SK-N-MC (cell line): ENCODE measurements around the gene LRRC61.
"Not testable (repeated sequence)": the region's sequence is repeated elsewhere in the genome, so short reads cannot be mapped to it uniquely, and the experiment has no call there.

Experiments used
- DNase-seq: peaks from one replicate; pipeline ENCODE4 v3.0.0-alpha.2; 2011; ENCODE audit warnings: low read depth, low spot score
- H3K27ac ChIP-seq: fragments of 200-600 bp; sonication (generic); 2 replicates; pipeline ENCODE4 v1.5.1; 2016; ENCODE audit warnings: mixed run types
- H3K36me3 ChIP-seq: fragments of 200-600 bp; sonication (generic); 2 replicates; pipeline ENCODE4 v1.6.1; 2017; ENCODE audit warnings: antibody characterized with exemption, low read length, mixed read lengths; ENCODE audit not compliant: insufficient read depth
- H3K4me3 ChIP-seq: fragments of 200-600 bp; sonication (generic); 2 replicates; pipeline ENCODE4 v1.5.1; 2016
- H3K9ac ChIP-seq: fragments of 200-600 bp; sonication (generic); 2 replicates; pipeline ENCODE4 v1.8.0; 2017; ENCODE audit warnings: mixed run types, mixed read lengths; ENCODE audit not compliant: insufficient read length
- H3K9me3 ChIP-seq: fragments of 200-600 bp; sonication (generic); 2 replicates; pipeline ENCODE4 v1.6.1; 2017; ENCODE audit warnings: low read depth, mild to moderate bottlenecking, antibody characterized with exemption, low read length, moderate library complexity, mixed read lengths
- EZH2 ChIP-seq: fragments of 200-600 bp; sonication (generic); IDR thresholded peaks from one replicate; pipeline ENCODE4 v1.6.1; 2017; ENCODE audit warnings: antibody characterized with exemption
- FOXP2 ChIP-seq: optimal IDR thresholded peaks from 2 replicates; pipeline ENCODE3; 2011; ENCODE audit warnings: mild to moderate bottlenecking, moderate library complexity; ENCODE audit not compliant: insufficient read depth; ENCODE audit errors: extremely low read length, control extremely low read depth
- POLR2AphosphoS5 ChIP-seq: IDR thresholded peaks from 2 replicates; pipeline ENCODE4 v1.6.1; 2012; ENCODE audit warnings: mild to moderate bottlenecking, low read depth, low read length, borderline replicate concordance

Gene LRRC61

GRCh38 chr7:150382123-150382843 is 59.1 kb downstream of the LRRC61 start:
- DNase-seq: no peak
- Histone ChIP-seq H3K4me3 (no peak overlapping the region), H3K27ac (no peak overlapping the region), H3K9me3 (no peaks in the 10 kb centered on the region), H3K36me3 (no peaks in the 10 kb centered on the region), H3K9ac (no peak overlapping the region)
- TF ChIP-seq EZH2 (no peak), POLR2AphosphoS5 (no peak), FOXP2 (no peak)

GRCh38 chr7:150382844-150383225 is 59.7 kb downstream of the LRRC61 start:
- DNase-seq: no peak
- TF ChIP-seq EZH2 (no peak), POLR2AphosphoS5 (no peak), FOXP2 (no peak)
- H3K36me3 ChIP-seq: no peaks in the 10 kb centered on the region
- no peak overlapping the region for H3K4me3 ChIP-seq
- no peak overlapping the region for H3K9ac ChIP-seq
- no peak overlapping the region for H3K27ac ChIP-seq
- no peaks in the 10 kb centered on the region for H3K9me3 ChIP-seq

DNA sequence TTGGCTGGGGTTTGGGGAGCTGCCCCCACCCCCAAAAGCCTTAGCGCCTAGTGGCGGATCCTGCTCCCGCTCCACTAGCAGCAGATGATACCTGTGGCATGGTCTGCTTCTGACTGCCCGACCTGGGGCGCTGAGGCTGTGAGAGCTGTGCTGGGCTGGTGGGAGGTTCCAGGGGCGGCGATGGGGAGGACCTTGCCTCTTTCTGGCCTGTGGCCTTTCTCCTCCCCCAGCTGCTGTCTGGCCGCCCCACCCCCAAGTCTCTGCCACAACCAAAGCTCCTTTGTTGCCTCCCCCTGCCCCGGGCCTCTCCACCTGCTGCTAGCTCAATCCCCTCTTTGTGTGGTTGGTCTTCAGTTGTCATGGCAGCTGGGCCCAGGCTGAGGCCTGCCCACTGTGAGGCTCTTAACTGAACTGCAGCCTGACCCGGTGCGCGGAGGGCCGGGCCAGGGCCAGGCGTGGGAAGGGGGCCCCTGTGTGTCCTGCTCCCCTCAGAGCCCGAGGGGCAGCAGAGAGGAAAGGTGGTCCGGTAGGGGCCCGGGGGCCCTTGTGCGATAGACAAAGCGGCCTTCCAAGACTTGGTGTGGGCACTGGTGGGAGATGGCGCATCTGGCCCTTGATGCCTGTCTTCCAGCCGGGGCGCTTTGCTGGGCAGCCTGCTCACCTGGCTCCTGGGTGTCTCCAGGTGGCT is 60.7 kb downstream of the LRRC61 start:
- no peak for DNase-seq
- no peak overlapping the region for H3K27ac ChIP-seq
- H3K36me3 ChIP-seq: no peaks in the 10 kb centered on the region
- H3K4me3 ChIP-seq: no peak overlapping the region
- TF ChIP-seq EZH2 (no peak), FOXP2 (no peak), POLR2AphosphoS5 (no peak)
- no peak overlapping the region for H3K9ac ChIP-seq
- no peaks in the 10 kb centered on the region for H3K9me3 ChIP-seq

DNA sequence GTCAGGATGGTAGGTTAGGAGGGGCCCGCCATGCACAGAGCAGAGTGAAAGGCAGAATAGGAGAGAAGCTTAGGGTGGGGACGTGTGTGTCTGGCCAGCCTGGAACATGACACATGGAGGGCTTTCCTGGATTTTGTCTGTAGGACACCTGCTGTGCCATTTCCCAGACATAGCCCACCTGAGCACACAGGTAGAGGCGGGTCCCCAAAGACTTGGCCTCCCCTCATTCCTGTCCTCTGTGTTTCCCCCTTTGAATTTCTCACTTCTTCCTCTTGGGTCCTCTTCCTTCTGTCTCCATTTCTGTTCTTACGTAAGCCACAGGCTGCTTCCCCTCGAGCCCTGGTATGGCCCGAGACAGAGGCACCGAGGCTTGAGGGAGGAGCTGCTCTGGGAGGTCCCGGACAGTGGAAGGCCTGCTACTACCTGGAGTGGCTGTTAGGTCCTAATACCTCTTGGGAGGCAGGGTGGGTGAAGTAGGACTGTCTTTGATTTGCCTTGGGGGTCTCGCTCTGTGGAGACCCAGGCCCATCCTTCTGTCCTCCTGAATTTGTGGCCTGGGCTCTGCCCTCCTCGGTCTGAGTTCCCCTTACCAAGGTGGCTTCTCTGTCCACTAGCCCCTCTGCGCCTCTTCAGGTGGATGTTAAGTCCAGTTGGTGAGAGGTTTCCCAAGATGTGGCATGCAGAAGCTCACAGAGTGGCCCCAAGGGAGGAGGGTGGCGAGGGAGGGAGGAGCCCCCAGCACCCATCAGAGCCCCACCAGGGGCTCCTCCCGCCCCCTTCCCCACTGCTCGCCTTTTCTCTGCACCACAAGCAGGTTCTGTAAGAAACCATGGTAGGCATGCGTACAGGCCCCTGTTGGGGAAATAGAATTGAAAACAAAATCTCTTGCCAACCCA is 61.5 kb downstream of the LRRC61 start:
- TF ChIP-seq EZH2: no peak
- H3K36me3 ChIP-seq: no peaks in the 10 kb centered on the region
- no peak for DNase-seq
- no peak overlapping the region for H3K4me3 ChIP-seq
- H3K9ac ChIP-seq: no peak overlapping the region
- no peak overlapping the region for H3K27ac ChIP-seq
- H3K9me3 ChIP-seq: no peaks in the 10 kb centered on the region

DNA sequence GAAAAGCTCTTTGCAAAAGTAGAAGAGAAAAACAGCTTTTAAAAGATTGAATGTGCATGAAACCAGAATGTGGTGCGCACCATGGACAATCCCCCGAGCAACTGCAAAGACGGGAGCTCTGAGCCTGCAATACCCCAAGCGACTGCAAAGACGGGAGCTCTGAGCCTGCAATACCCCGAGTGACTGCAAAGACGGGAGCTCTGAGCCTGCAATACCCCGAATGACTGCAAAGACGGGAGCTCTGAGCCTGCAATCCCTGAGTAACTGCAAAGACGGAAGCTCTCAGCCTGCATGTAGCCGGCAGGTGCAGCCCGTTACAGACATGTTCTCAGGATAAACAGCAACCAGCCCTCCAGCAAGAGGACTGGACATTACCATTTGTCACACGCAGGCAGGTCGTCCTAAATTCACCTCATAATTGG is 62.2 kb downstream of the LRRC61 start:
- Histone ChIP-seq H3K27ac (no peak overlapping the region), H3K9me3 (no peaks in the 10 kb centered on the region), H3K9ac (no peak overlapping the region), H3K36me3 (no peaks in the 10 kb centered on the region), H3K4me3 (no peak overlapping the region)
- no peak for TF ChIP-seq FOXP2
- no peak for TF ChIP-seq EZH2
- no peak for TF ChIP-seq POLR2AphosphoS5
- no peak for DNase-seq

GRCh38 chr7:150385884-150386283 is 62.7 kb downstream of the LRRC61 start:
- not testable (repeated sequence) for H3K27ac ChIP-seq, H3K9me3 ChIP-seq, DNase-seq, H3K36me3 ChIP-seq, H3K4me3 ChIP-seq, H3K9ac ChIP-seq
